OCI-LY1 (cell line): ENCODE data around the gene YPEL4.

ENCODE experiments used
- H2AFZ ChIP-seq: fragments of 200-600 bp; sonication (generic), shearing (Covaris generic); 2 replicates; pipeline ENCODE4 v1.6.0; 2014; ENCODE audit warnings: antibody characterized with exemption, mild to moderate bottlenecking, low read length
- H3F3A ChIP-seq: fragments of 200-600 bp; sonication (generic), shearing (Covaris generic); 2 replicates; pipeline ENCODE4 v1.6.0; 2014; ENCODE audit warnings: mild to moderate bottlenecking, antibody characterized with exemption, low read length, moderate library complexity; ENCODE audit not compliant: insufficient read depth
- H3K27ac ChIP-seq: fragments of 200-600 bp; sonication (generic); 2 replicates; pipeline ENCODE4 v1.5.1; 2014; ENCODE audit warnings: low read length, mixed run types, mild to moderate bottlenecking, low read depth; ENCODE audit not compliant: poor library complexity, severe bottlenecking
- H3K27me3 ChIP-seq: fragments of 200-600 bp; sonication (generic); 2 replicates; pipeline ENCODE4 v1.6.0; 2014; ENCODE audit warnings: antibody characterized with exemption, mild to moderate bottlenecking, low read length, moderate library complexity; ENCODE audit not compliant: insufficient read depth
- H3K36me3 ChIP-seq: fragments of 200-600 bp; sonication (generic); 2 replicates; pipeline ENCODE4 v1.6.1; 2014; ENCODE audit warnings: mild to moderate bottlenecking, antibody characterized with exemption, low read length, moderate library complexity, mixed read lengths; ENCODE audit not compliant: insufficient read depth
- H3K4me1 ChIP-seq: fragments of 200-600 bp; sonication (generic); 2 replicates; pipeline ENCODE4 v1.5.1; 2014; ENCODE audit warnings: mild to moderate bottlenecking, low read length, moderate library complexity; ENCODE audit not compliant: insufficient read depth, severe bottlenecking
- H3K4me2 ChIP-seq: fragments of 200-600 bp; sonication (generic), shearing (Covaris generic); 2 replicates; pipeline ENCODE4 v1.6.1; 2014; ENCODE audit warnings: low read length
- H3K4me3 ChIP-seq: fragments of 200-600 bp; sonication (generic); 2 replicates; pipeline ENCODE4 v1.5.1; 2014; ENCODE audit warnings: low read length, low read depth, mild to moderate bottlenecking, mixed read lengths; ENCODE audit not compliant: poor library complexity, severe bottlenecking
- H3K79me2 ChIP-seq: fragments of 200-600 bp; shearing (Covaris generic); 2 replicates; pipeline ENCODE4 v1.6.1; 2016; ENCODE audit warnings: mixed run types, low read length, mixed read lengths; ENCODE audit not compliant: insufficient read depth
- H3K9ac ChIP-seq: fragments of 200-600 bp; sonication (generic), shearing (Covaris generic); 2 replicates; pipeline ENCODE4 v1.6.1; 2014; ENCODE audit warnings: mild to moderate bottlenecking, low read length, mixed read lengths
- H3K9me2 ChIP-seq: fragments of 200-600 bp; sonication (generic), shearing (Covaris generic); 2 replicates; pipeline ENCODE4 v1.6.1; 2014; ENCODE audit warnings: low read depth, mild to moderate bottlenecking, low read length, mixed read lengths
- H3K9me3 ChIP-seq: fragments of 200-600 bp; shearing (Covaris generic); 2 replicates; pipeline ENCODE4 v1.6.1; 2014; ENCODE audit warnings: low read length, mixed read lengths
- H4K20me1 ChIP-seq: fragments of 200-600 bp; sonication (generic), shearing (Covaris generic); 2 replicates; pipeline ENCODE4 v1.6.0; 2016; ENCODE audit warnings: mild to moderate bottlenecking, low read length; ENCODE audit not compliant: insufficient read depth
- EZH2 ChIP-seq: fragments of 200-600 bp; sonication (generic), shearing (Covaris generic); IDR thresholded peaks from 2 replicates; pipeline ENCODE4 v1.8.0; 2017; ENCODE audit warnings: borderline replicate concordance, mixed run types, mild to moderate bottlenecking, antibody characterized with exemption, low read length, moderate library complexity, mixed read lengths
- TF ChIP-seq, protein P1 (sequence below): fragments of 200-600 bp; sonication (generic), shearing (Covaris generic); IDR thresholded peaks from 2 replicates; pipeline ENCODE4 v1.5.1; 2017; ENCODE audit warnings: mild to moderate bottlenecking, antibody characterized with exemption, low read length, moderate library complexity, mixed read lengths

Gene YPEL4

DNA sequence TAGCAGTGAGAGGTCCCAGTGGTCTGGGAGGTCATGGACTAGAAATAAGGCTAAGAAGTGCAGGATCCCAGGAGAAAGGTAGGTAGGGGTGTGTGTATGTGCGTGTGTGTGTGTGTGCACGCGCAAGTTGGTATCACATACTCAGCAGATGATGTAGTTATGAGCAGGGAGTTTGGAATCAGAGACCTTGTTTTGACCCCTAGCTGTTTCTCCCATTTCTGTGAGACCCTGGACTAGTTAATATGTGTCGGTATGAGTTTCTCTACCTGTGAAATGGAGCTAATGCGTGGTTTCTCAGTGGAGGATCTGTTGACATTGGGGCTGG lies 50.9 kb downstream of the YPEL4 start:
- H3K9me3 ChIP-seq, result no peaks in the 10 kb centered on the region
- H3K9ac ChIP-seq, result no peak overlapping the region
- peaks cover 7% of the 10 kb centered on the region; the same call in 1 of the 2 replicates for H3K27me3 ChIP-seq
- H3K36me3 ChIP-seq, result no peaks in the 10 kb centered on the region
- no peak overlapping the region for H3K4me3 ChIP-seq
- H3K4me1 ChIP-seq, result no peaks in the 10 kb centered on the region
- H3K4me2 ChIP-seq, result no peak overlapping the region
- no peak for TF ChIP-seq EZH2
- TF ChIP-seq, protein P1, sequence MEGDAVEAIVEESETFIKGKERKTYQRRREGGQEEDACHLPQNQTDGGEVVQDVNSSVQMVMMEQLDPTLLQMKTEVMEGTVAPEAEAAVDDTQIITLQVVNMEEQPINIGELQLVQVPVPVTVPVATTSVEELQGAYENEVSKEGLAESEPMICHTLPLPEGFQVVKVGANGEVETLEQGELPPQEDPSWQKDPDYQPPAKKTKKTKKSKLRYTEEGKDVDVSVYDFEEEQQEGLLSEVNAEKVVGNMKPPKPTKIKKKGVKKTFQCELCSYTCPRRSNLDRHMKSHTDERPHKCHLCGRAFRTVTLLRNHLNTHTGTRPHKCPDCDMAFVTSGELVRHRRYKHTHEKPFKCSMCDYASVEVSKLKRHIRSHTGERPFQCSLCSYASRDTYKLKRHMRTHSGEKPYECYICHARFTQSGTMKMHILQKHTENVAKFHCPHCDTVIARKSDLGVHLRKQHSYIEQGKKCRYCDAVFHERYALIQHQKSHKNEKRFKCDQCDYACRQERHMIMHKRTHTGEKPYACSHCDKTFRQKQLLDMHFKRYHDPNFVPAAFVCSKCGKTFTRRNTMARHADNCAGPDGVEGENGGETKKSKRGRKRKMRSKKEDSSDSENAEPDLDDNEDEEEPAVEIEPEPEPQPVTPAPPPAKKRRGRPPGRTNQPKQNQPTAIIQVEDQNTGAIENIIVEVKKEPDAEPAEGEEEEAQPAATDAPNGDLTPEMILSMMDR, result no peak
- no peaks in the 10 kb centered on the region for H3K9me2 ChIP-seq
- no peaks in the 10 kb centered on the region for H4K20me1 ChIP-seq
- H3K79me2 ChIP-seq, result no peaks in the 10 kb centered on the region
- H3K27ac ChIP-seq, result no peak overlapping the region
- H2AFZ ChIP-seq, result no peak overlapping the region
- no peaks in the 10 kb centered on the region for H3F3A ChIP-seq

DNA sequence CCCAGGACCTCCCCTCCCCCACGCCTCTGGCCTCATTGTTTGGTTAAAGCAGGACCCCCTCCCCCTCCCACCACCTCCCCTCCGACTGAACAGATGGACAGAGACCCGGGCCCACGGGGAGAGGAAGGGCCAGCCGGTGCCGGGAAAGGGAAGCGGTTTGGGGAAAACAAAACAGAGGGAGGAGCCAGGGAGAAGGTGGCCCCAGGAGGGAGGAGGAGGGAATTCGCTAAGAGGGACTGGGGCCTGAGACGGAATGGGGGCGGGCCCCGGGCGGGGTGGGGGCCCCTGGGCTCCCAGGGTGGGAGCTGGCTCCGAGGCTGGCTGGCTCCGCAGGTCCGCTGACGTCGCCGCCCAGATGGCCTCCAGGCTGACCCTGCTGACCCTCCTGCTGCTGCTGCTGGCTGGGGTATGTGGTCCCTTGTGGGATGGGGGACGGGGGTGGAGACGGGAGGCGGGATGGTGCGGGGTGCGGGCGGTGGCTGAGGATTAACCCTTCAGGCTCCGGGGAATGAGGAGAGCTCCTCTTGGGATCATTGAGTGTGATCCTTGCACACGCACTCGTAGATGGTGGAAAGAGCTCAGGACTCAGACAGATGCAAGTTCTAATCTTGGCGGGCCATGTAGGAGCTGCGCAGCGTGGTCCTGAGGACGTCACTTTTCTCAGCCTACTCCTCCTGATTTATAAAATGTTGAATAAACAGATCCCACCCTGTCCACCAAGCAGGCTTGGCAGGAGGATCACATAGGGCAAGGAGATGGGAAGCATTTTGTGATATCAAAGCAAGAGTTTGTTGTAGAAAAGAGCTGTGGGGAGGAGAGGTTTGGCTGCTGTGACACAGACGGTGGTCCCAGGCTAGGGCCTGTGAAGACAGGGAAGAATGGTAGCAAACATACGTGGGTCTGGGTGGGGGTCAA lies 51.5 kb downstream of the YPEL4 start:
- H3K36me3 ChIP-seq, result no peaks in the 10 kb centered on the region
- no peak overlapping the region for H3K4me2 ChIP-seq
- H3K9ac ChIP-seq, result no peak overlapping the region

DNA sequence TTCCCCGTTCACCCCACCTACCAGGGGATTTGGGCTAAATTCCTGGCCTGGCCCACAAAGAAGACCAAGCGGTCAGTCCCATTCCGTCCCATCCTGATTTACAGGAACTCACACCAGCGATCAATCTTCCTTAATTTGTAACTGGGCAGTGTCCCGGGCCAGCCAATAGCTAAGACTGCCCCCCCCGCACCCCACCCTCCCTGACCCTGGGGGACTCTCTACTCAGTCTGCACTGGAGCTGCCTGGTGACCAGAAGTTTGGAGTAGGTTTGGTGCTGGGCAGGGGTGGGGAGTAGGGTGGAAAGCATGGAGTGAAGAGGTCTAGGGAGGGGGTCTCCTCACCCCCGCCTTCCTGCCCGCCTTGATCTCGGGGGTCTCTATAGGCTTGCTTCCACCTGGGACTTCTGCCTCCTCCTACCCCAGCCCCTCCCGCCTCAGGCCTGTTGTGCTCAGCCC lies 52.2 kb downstream of the YPEL4 start, which contains the start of gene SERPING1:
TSS of gene SERPING1 (plus strand) at position 225 of the 455 bp plus-strand sequence. CDS start 586 bp downstream, outside the sequence.
- TF ChIP-seq, protein P1, result no peak
- no peak for TF ChIP-seq EZH2
- H3K9ac ChIP-seq, result no peak within 1 kb of the TSS
- H3K4me2 ChIP-seq, result no peak within 1 kb of the TSS
- peaks cover 7% of the 10 kb centered on the region; the same call in 1 of the 2 replicates for H3K27me3 ChIP-seq
- no peaks in the 10 kb centered on the region for H3K9me2 ChIP-seq
- no peaks in the 10 kb centered on the region for H3K4me1 ChIP-seq
- no peaks in the 10 kb centered on the region for H3K9me3 ChIP-seq
- no peaks in the 10 kb centered on the region for H3K79me2 ChIP-seq
- no peaks in the 10 kb centered on the region for H3F3A ChIP-seq
- no peak within 1 kb of the TSS for H2AFZ ChIP-seq
- no peaks in the 10 kb centered on the region for H4K20me1 ChIP-seq
- no peak within 1 kb of the TSS for H3K4me3 ChIP-seq
- H3K36me3 ChIP-seq, result no peaks in the 10 kb centered on the region
- H3K27ac ChIP-seq, result no peak within 1 kb of the TSS

More for the DNA sequence above, 51.5 kb downstream of the YPEL4 start:
- H3K4me1 ChIP-seq, result no peaks in the 10 kb centered on the region
- H3K79me2 ChIP-seq, result no peaks in the 10 kb centered on the region
- H3K4me3 ChIP-seq, result no peak overlapping the region
- no peaks in the 10 kb centered on the region for H4K20me1 ChIP-seq
- no peaks in the 10 kb centered on the region for H3K9me2 ChIP-seq
- TF ChIP-seq EZH2, result no peak
- TF ChIP-seq, protein P1, result no peak
- H3F3A ChIP-seq, result no peaks in the 10 kb centered on the region
- H3K27ac ChIP-seq, result no peak overlapping the region
- H2AFZ ChIP-seq, result no peak overlapping the region
- H3K9me3 ChIP-seq, result no peaks in the 10 kb centered on the region
- peaks cover 7% of the 10 kb centered on the region; the same call in 1 of the 2 replicates for H3K27me3 ChIP-seq
